DMS53 treated with DMSO at 0.1 percent for 48 hours (cell line): ENCODE results near the gene RNF220.
A peak's percentile ranks its signal among the peaks of the same experiment; 100 is the strongest.

Source experiments
- DNase-seq: peaks from one replicate; lab custom pipeline; 2025; ENCODE audit not compliant: unreplicated experiment; lab: John Stamatoyannopoulos, UW

Gene RNF220

DNA sequence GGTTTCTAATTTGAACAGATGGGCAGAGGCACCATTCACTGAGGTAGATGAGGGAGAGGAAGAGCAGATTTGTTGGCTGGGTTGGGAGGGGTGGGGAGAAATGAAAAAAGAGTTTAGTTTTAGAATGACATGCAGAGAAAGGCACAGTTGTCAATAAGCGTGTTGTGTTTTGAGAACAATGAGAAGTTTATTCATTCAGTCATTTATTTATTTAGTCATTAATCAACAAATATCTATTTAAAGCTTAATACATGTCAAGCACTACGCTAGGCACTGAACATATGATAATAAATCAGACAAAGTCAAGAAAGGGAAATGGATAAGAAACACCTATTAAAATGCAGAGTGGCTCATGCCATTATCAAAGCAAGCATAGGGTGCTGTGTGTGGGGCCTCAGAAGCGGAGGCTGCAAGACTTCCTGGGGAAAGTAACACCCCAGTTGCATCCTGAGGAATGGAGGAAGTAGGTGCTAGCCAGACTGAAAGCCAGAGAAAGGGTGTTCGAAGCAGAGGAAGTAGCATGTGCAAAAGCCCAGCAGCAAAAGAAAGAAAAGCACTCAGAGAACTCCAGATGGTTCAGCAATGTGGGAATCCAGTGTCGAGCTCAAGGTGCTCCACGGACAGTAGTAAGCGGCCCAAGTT lies 114.1 kb downstream of the RNF220 start:
- DNase-seq = no peak

DNA sequence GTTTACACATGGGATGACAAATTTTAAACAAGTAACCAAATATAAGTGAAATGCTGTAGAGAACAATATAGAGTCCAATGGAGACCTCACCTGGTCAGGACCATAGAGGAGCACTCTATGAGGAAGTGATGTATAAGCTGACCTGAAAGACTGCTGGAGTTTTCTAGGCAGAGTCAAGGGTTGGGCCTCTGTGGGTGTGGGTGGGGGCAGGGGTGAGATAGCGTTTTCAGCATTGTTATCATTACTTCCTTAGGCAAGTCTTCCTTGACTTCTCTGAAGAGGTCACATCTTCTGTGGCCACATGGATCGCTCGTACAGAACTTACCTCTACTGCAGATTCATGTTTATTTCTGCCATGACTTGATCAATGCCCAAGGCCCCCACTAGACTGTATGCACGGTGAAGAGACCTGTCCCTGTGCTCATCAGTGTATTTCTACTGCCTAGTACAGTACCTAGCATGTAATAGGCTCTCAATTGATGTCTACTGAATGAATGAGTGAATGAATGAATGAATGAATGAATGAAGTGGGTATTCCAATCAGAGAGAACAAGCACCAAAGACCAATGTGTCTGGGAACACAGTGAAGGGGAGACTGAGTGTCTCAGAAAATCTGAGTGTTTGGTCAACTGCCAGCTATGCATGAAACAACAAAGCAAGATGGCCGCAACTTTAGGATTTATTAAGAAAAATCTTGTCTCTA lies 116.5 kb downstream of the RNF220 start:
- DNase-seq = no peak

- DNase-seq = no peak
Measured at GRCh38 chr1:44523593-44524591, 118.8 kb downstream of the RNF220 start.

GRCh38 chr1:44524655-44525500 lies 119.8 kb downstream of the RNF220 start:
- DNase-seq = no peak

- DNase-seq = no peak
Measured at GRCh38 chr1:44526295-44527073, 121.4 kb downstream of the RNF220 start.

DNA sequence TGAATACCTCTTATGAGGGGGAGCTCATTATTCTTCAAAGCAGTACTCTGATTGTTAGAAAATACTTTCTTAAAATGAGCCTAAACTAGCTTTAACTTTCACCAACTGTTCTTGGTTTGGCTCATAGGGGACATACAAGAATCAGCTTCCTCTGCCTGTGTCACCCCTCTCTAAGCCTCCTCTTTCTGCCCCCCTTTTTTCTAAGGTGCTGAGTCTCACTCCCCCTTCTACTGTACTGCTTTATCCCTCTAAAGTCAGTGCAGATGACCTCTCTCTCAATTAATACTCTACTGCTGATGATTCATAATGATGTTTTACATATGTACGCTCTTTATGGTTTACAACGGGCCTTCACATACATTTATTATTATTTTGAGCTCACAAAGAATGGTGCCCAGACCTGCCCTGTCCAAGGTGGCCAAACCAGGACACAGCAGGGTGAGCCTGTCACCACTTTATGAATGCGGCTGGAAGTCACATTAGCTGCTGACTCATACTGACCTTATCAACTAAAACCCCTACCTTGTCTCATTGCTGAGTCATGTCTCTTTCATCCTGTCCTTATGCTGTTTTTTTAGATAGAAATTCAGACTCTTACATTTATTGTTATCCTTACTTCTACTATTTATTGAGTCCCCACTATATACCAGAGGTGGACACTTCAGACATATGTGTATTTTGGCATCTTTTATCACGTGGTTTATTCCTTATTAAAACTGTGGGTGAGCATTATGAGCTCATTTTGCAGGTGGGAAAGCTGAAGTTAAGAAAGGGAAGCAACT lies 126.9 kb downstream of the RNF220 start:
- peak; percentile 74 for DNase-seq

DNA sequence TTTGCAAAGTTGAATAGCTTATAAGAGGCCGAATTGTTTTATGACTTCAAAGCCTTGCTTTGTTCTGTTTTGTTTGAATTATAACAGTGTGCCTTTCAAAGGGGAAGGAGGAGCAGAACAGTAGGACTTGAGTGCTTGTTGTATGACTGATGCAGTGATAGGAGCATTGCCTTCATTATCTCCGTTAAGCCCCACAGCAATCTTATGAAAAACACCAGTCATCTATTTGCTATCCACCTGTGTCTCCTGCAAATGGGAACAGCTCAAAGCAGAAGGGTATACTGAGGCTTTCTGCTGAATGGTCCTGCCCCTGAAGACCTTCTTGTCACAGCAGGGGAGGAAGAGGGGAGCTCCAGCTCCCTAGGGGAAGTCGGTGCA lies 127.5 kb downstream of the RNF220 start:
- DNase-seq = no peak

DNA sequence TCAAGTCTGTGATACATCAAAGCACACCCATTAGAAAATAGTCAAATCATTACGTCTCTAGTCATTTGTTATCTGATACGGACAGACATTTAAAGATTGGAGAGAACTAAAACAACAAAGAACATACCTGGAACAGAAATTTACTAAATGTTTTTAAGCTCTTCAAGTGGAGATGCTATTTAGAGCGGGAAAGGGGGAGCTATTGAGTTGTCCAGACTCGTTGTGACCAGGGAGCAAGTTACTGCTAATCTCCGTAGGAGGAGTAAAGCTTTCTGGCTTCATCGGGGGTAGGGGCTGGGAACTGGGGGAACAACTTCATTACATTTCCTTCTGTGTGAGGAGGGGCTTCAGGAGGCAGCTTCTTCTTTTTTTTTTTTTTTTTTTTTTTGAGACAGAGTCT lies 129.7 kb downstream of the RNF220 start:
- no peak for DNase-seq

DNA sequence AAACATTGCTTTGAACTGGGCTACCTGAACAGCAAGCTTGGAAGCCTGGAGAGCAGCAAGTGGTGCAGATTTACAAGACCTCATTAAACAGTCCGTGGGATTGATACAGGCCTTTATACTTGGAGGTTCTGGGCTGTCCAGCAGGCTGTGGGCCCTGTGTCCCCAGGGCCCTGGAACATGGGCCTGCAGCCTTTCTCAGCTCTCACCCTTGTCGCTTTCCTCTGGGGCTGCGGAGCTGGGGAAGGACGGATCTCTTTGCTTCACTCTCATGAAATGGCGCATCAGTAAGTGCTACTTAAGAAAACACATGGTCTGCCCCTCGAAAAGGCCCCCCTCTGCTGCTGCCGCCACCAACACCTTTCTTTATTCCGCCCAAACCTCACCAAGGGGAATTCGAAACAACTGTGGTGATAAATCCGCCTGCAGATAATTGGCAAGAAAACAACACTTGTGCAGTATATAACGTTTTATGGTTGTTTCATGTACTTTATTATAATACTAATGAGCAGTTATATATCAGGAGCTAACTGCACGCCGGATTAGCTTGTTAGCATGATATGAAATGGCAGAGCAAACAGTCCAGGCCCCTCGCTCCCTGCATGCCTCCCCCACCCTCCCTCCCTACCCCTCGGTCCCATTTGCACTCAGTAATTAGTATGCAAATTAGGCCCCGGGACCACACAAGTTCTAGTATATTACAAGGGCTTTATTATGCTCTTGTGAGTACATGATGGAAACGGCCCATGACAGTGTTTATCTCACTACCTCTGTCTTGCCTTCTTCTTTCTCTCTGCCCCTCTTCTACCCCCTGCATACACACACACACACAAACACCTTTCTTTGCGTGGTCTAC lies 131.5 kb downstream of the RNF220 start:
- no peak for DNase-seq

GRCh38 chr1:44537538-44537937 lies 132.5 kb downstream of the RNF220 start:
- no peak for DNase-seq

DNA sequence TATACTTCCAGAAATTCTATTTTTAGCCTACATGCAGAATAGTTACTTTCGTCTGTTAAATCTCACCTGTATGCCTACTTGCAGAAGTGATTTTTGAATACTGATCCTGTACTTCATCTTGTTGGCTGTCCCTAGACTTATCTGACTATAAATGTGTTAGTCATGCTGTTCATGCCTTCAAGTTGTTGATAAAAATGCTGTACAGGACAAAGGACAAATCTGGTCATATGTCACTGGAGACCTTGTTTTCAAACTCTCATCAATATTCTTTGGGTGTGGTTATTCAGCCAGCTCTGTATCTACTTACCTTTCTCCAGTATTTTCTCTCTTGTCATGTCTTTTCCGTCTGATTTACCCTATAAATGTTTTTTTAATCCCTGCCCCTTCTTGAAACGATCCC lies 132.9 kb downstream of the RNF220 start:
- DNase-seq = no peak

DNA sequence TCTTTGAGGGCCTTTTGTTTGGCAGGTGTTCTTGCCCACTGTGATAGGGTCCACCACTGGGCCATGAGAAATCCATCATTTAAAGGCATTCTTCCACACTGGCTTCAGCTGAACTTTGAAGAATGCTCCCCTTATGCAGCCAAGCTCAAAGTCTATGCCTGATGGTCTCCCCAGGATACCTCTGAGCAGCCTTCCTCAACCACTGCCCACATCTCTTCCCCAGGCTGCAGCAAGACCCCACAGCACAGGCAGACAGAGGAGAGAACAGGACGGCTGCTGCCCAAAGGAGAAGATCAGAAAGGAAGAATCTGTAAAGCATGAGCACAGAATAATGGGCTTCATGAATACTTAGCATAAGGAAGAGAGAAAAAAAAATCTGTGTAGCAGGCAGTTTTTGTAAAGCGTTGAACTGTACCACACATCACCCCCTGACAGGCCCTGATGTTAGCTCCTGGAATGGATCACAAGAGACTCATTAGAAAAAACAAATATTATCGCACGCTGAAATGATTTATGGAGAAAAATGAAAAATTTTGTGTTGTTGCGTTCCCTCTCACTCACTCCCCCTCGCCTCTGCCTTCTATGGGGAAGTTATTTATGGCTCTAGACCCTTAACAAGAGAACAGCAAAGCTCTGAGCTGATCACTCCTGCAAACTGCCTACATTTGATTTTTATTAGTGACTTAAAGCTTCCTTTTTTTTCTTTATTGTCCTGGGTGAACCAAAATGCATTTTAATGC lies 135.1 kb downstream of the RNF220 start:
- no peak for DNase-seq

DNA sequence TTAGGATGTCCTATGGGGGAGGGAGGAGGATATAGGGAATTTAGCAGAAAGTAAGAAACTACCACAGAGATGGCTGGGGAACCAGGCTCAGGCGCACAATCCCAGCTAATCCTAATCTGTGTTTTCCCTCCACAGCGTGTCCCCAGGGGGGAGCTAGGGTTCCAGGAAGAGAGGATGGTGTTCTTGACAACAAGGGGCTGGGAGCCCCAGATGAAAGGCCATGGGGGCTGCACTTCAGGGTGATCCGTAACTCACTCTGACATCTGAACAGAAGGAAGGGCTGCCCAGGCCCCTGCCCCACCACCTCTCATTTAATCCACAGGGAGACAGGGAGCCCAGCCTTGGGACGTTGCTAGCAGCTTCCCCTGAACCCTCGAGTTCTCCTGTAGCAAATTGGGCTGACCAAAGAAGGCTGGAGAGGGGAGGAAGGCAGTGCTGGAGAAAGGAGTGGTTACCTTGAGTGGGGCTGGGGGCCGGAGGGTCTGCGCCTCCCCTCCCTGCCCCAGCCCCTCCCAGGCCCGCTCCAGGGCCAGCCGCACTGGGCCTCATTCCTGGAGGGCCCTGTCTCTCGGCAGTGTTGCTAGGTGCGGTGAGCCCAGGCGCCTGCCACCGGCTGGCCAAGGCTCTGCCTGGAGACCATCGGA lies 137.5 kb downstream of the RNF220 start:
- no peak for DNase-seq

DNA sequence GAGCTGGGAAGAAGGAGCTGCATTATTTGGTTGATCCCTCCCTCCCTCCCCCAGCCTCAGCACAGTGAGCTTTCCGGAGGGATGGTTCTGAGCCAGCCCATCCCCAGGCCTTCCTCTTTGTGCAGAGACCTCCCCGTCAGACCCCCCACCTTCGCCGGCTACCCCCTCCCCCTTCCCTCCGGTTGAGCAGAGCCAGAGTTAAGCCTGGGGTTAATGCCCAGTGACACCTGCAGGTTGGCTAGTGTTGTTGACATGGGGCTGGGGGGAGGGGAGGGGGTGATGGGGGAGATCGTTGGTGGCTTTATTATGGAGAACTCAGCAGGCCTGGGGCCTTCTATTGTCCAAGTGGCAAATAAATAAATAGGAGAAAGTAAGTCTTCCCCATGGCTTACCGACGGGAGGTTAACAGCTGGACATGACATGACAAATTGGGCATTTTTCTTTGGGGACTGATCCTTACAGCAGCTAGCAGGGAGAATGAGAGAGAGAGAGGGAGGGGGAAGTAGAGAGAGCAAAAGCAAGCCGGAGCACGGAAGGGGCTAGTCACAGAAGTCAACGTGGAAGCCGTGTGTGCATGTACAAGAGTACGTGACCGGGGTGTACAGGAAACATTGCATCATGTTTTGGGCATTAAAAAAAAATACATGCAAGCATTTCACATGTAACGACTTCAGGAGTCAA lies 138.1 kb downstream of the RNF220 start:
- DNase-seq = no peak

DNA sequence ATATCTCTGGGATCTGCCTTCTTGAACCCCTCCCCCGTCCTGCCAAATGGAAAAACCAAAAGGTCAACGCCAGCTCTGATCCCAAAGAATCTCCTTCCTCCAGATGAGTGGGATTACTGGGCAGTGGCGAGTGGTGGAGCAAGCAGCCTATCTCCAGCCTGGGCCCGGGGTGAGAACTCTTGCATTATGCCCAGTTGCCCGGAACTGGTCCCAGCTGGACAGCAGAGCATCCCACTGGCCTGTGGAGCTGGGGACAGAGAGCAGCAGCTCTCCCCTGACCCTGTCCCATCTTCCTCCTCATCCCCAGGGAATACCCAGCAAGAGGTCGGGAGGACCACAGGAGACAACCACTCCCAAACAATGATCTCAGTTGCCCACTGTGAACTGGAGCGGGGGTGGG lies 138.7 kb downstream of the RNF220 start:
- DNase-seq = no peak

- no peak for DNase-seq
Measured at GRCh38 chr1:44544960-44545359, 139.9 kb downstream of the RNF220 start.

DNA sequence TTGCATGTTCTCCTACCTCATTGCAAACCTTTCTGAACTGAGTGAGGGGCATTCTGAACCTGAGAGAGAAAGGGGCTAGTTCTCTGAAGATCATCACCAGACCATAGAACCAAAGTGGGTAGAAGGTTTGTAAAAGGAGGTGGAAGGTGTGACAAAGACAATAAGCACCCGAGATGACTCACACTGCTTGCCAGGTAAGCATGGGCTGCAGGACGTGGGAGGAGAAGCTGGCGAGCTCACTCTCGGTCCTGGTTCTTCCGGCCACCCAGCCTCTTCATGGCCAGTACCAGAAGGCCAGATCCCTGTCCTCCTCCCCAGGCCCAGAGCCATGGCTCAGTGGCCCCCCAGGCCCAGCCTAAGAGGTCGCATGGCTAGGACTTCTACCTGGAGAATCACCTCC lies 140.9 kb downstream of the RNF220 start:
- peak; percentile 58 for DNase-seq
